Measurements from ENCODE around the gene GBX1. TPM values are rescaled to one million over a fixed set of nuclear protein-coding genes. Genes with fewer than 3 reads are reported as not detected.

Gene GBX1
- total and polyA plus RNA-seq, 2 donors, result not detected

- H3K4me3 ChIP-seq (ENCODE audit: low read depth, low read length), result no peak overlapping the region
- no peaks in the 10 kb centered on the region for H3K4me1 ChIP-seq (ENCODE audit: insufficient read depth)
- WGBS, result 89% methylated on average over 27 of the region's 27 CpGs
- no peak overlapping the region for H3K27ac ChIP-seq (ENCODE audit: low read depth)
- DNase-seq (ENCODE audit: extremely low spot score), result no peak
- H3K36me3 ChIP-seq (ENCODE audit: insufficient read depth), result peaks cover 2% of the 10 kb centered on the region
Measured at GRCh38 chr7:151119902-151120301, 47.6 kb downstream of the GBX1 start.

DNA sequence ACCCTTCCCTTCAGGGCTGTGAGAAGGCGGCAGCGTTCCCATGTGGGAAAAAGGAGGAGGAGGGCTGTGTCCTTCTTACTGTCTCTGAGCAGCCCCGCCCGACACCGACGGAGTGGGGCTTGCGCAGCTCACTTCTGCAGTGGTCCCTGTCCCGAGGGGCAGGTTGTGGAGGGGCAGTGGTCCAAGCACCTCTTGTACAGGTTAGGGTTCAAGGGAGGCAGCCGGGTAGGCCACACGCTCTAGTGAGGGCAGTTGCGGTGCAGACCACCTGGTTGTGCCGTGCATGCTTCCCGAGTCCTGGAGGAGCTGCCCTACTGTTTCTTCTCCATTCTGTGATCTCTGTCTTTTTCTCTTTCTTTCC, 48.5 kb downstream of the GBX1 start:
- no peak for DNase-seq (ENCODE audit: extremely low spot score)
- H3K27ac ChIP-seq (ENCODE audit: low read depth), result no peak overlapping the region
- H3K4me3 ChIP-seq (ENCODE audit: low read depth, low read length), result no peak overlapping the region
- 92% methylated on average over 13 of the region's 13 CpGs for WGBS
- H3K4me1 ChIP-seq (ENCODE audit: insufficient read depth), result no peaks in the 10 kb centered on the region
- peaks cover 2% of the 10 kb centered on the region for H3K36me3 ChIP-seq (ENCODE audit: insufficient read depth)

DNA sequence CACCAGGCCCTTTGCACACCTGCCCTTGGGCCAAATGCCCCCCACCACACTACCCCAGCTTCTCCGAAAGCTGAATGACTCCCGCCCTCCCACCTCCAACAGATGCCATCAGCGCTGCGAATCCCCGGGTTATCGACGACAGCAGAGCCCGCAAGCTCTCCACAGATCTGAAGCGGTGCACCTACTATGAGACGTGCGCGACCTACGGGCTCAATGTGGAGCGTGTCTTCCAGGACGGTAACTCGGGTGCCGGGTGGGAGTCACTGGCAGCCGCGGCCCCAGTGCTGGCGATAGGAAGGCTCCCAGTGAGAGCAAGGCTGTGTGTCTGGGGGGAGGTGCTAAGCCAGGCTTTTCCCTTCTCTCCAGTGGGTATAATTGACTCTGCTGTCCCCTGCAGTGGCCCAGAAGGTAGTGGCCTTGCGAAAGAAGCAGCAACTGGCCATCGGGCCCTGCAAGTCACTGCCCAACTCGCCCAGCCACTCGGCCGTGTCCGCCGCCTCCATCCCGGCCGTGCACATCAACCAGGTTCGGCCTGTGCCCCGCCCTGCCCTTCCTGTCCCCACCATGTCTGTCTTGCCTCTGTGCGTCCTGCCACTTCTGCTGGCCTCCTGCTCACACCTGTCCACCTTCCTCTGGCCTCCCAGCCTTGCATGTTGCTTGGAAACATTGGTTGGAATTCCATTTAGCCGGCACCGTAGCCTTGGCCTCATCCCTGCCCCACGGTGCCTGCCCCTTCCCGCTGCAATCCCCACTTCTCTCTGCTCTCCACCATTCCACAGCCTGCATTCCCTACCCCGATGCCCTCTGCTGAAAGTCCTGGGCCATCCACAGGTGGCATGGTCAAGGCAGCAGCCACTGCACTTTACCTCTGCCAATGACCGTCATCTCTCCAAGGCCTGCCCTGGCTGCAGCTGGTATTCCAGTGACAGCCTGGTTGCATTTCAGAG, 49.1 kb downstream of the GBX1 start:
- Histone ChIP-seq H3K27ac (ENCODE audit: low read depth) (no peak overlapping the region), H3K36me3 (ENCODE audit: insufficient read depth) (peaks cover 2% of the 10 kb centered on the region), H3K4me3 (ENCODE audit: low read depth, low read length) (no peak overlapping the region), H3K4me1 (ENCODE audit: insufficient read depth) (no peaks in the 10 kb centered on the region)
- WGBS, result 93% methylated on average over 38 of the region's 38 CpGs
- DNase-seq (ENCODE audit: extremely low spot score), result no peak

DNA sequence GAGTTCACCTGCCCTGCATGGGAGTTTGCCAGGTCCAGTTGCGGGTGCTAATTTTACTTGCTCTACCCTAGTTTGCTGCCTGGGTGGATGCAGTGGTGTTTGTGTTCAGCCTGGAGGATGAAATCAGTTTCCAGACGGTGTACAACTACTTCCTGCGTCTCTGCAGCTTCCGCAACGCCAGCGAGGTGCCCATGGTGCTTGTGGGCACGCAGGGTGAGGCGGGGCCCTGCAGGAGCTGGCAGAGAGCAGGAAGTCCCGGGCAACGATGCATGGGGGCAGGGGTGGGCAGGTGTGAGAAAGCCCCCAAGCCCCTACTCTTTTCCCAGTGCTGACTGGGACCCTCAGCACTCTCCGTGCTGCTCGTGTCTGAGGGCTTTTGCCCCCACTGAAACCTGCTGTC, 49.9 kb downstream of the GBX1 start:
- no peaks in the 10 kb centered on the region for H3K4me1 ChIP-seq (ENCODE audit: insufficient read depth)
- H3K4me3 ChIP-seq (ENCODE audit: low read depth, low read length), result no peak overlapping the region
- no peak for DNase-seq (ENCODE audit: extremely low spot score)
- H3K27ac ChIP-seq (ENCODE audit: low read depth), result no peak overlapping the region
- peaks cover 2% of the 10 kb centered on the region for H3K36me3 ChIP-seq (ENCODE audit: insufficient read depth)
- WGBS, result 87% methylated on average over 12 of the region's 12 CpGs

GRCh38 chr7:151116603-151117440, 50.7 kb downstream of the GBX1 start:
- Histone ChIP-seq H3K27ac (ENCODE audit: low read depth) (peak overlapping the region; percentile 44), H3K36me3 (ENCODE audit: insufficient read depth) (peaks cover 2% of the 10 kb centered on the region), H3K4me1 (ENCODE audit: insufficient read depth) (no peaks in the 10 kb centered on the region), H3K4me3 (ENCODE audit: low read depth, low read length) (no peak overlapping the region)
- no peak for DNase-seq (ENCODE audit: extremely low spot score)
- WGBS, result 92% methylated on average over 27 of the region's 27 CpGs

- H3K4me1 ChIP-seq (ENCODE audit: insufficient read depth), result no peaks in the 10 kb centered on the region
- peak overlapping the region; percentile 53 for H3K4me3 ChIP-seq (ENCODE audit: low read depth, low read length)
- peaks cover 2% of the 10 kb centered on the region for H3K36me3 ChIP-seq (ENCODE audit: insufficient read depth)
- 83% methylated on average over 14 of the region's 14 CpGs for WGBS
- H3K27ac ChIP-seq (ENCODE audit: low read depth), result peak overlapping the region; percentile 85
- peak; percentile 57 for DNase-seq (ENCODE audit: extremely low spot score)
Measured at GRCh38 chr7:151115836-151116418, 51.6 kb downstream of the GBX1 start.

DNA sequence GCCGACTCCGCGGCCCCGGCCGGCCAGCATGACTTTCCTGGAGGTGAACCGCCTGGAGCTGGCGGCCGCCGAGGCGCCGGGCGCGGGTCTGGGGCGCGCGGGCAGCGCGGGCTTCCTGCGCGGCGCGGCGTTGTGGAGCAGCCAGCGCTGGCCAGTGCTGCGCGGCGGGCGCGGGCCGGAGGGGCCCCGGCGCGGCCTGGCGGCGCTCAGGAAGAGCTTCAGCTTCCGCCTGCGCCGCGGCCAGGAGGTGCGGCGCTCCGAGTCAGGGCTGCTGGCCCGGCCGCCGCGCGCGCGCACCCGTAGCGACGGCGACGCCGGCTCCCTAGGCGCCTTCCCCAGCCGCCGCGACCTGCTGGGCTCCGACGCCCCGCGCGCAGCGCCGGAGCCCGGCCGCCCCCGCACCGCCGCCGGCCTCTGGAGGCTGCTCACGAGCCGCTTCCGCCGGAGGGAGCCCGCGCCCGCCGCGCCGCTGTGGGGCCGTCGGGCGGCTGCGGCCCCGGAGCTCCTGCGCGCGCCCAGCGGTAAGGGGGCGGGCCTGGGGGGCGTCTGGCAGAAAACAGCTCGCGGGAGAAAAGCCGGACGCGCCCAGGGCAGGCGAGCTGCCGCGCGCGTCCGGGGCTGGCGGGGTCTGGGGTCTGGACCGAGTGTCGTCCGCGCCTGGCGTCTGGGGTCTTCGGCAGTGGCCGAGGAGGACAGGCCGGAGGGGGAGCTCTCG, 52.2 kb downstream of the GBX1 start:
- peak overlapping the region; percentile 85 for H3K27ac ChIP-seq (ENCODE audit: low read depth)
- DNase-seq (ENCODE audit: extremely low spot score), result no peak
- H3K36me3 ChIP-seq (ENCODE audit: insufficient read depth), result peaks cover 2% of the 10 kb centered on the region
- 9% methylated on average over 114 of the region's 114 CpGs for WGBS
- H3K4me1 ChIP-seq (ENCODE audit: insufficient read depth), result no peaks in the 10 kb centered on the region
- peak overlapping the region; percentile 53 for H3K4me3 ChIP-seq (ENCODE audit: low read depth, low read length)

GRCh38 chr7:151114151-151115090, 53.1 kb downstream of the GBX1 start:
- no peak for DNase-seq (ENCODE audit: extremely low spot score)
- H3K27ac ChIP-seq (ENCODE audit: low read depth), result no peak overlapping the region
- peak overlapping the region; percentile 53 for H3K4me3 ChIP-seq (ENCODE audit: low read depth, low read length)
- H3K36me3 ChIP-seq (ENCODE audit: insufficient read depth), result no peaks in the 10 kb centered on the region
- 33% methylated on average over 101 of the region's 101 CpGs for WGBS
- no peaks in the 10 kb centered on the region for H3K4me1 ChIP-seq (ENCODE audit: insufficient read depth)

GRCh38 chr7:151113344-151114150, 53.9 kb downstream of the GBX1 start:
- Histone ChIP-seq H3K27ac (ENCODE audit: low read depth) (no peak overlapping the region), H3K4me3 (ENCODE audit: low read depth, low read length) (no peak overlapping the region), H3K36me3 (ENCODE audit: insufficient read depth) (no peaks in the 10 kb centered on the region), H3K4me1 (ENCODE audit: insufficient read depth) (no peaks in the 10 kb centered on the region)
- no peak for DNase-seq (ENCODE audit: extremely low spot score)
- WGBS, result 66% methylated on average over 13 of the region's 13 CpGs

DNA sequence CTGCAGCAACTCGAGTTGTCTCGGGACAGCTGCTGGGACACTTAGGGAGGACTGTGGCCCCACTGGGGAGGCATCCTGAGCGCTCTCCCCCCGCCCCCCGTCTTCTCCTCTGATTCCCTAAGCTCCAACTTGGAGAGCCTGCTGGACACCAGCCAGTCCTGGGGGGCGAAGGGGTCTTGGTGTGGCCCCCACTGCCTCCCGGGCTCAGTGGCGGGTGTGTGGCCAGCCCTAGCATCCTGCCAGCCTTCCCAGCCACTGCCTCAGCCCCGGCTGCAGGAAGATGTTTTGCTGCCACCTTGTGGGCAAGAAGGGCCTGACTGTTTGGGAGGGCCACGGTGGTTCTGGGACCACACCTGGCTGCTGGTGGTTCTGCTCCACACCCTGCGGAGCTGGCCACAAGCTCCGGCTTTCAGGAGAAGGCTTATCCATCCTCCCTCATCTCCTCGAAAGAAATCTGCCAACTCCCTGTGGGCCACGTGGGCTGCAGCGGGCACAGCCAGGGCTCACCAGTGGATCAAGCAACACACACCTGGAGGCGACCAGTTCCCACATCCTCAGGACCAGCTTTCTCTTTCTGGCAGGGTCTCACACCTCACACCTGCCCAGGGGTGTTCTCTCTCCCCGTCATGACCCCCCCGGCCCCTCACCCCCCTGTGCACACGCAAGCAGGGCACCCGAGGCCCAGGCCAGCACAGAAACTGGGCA, 56.4 kb downstream of the GBX1 start:
- no peaks in the 10 kb centered on the region for H3K36me3 ChIP-seq (ENCODE audit: insufficient read depth)
- H3K27ac ChIP-seq (ENCODE audit: low read depth), result no peak overlapping the region
- WGBS, result 33% methylated on average over 20 of the region's 20 CpGs
- DNase-seq (ENCODE audit: extremely low spot score), result no peak
- H3K4me3 ChIP-seq (ENCODE audit: low read depth, low read length), result no peak overlapping the region
- no peaks in the 10 kb centered on the region for H3K4me1 ChIP-seq (ENCODE audit: insufficient read depth)

- DNase-seq (ENCODE audit: extremely low spot score), result no peak
- WGBS, result 69% methylated on average over 11 of the region's 11 CpGs
- no peaks in the 10 kb centered on the region for H3K4me1 ChIP-seq (ENCODE audit: insufficient read depth)
- H3K4me3 ChIP-seq (ENCODE audit: low read depth, low read length), result no peak overlapping the region
- no peaks in the 10 kb centered on the region for H3K36me3 ChIP-seq (ENCODE audit: insufficient read depth)
- no peak overlapping the region for H3K27ac ChIP-seq (ENCODE audit: low read depth)
Measured at GRCh38 chr7:151110236-151110940, 57.1 kb downstream of the GBX1 start.

All from urinary bladder (tissue), 4 donors.